Measurements from ENCODE around the gene ARHGAP18.

Gene ARHGAP18

GRCh38 chr6:129659590-129660345, 50.2 kb downstream of the ARHGAP18 start:
- Histone ChIP-seq H3K27ac (no peak overlapping the region), H3K4me3 (ENCODE audit: low read depth in 1 of 2, low read length in 1 of 2) (no peak overlapping the region), H3K9me3 (no peaks in the 10 kb centered on the region), H3K36me3 (no peaks in the 10 kb centered on the region), H3K4me1 (ENCODE audit: control insufficient read depth in 1 of 2, insufficient read depth in 1 of 2, low read depth in 1 of 2, low read length in 1 of 2) (no peaks in the 10 kb centered on the region), H3K27me3 (no peaks in the 10 kb centered on the region)
- TF ChIP-seq CTCF (IDR thresholded peaks at IDR 0.05), result no peak

GRCh38 chr6:129659167-129659566, 50.8 kb downstream of the ARHGAP18 start:
- no peak overlapping the region for H3K27ac ChIP-seq
- no peaks in the 10 kb centered on the region for H3K4me1 ChIP-seq (ENCODE audit: control insufficient read depth in 1 of 2, insufficient read depth in 1 of 2, low read depth in 1 of 2, low read length in 1 of 2)
- H3K9me3 ChIP-seq, result no peaks in the 10 kb centered on the region
- TF ChIP-seq CTCF (IDR thresholded peaks at IDR 0.05), result no peak
- H3K27me3 ChIP-seq, result no peaks in the 10 kb centered on the region
- H3K36me3 ChIP-seq, result no peaks in the 10 kb centered on the region
- no peak overlapping the region for H3K4me3 ChIP-seq (ENCODE audit: low read depth in 1 of 2, low read length in 1 of 2)

DNA sequence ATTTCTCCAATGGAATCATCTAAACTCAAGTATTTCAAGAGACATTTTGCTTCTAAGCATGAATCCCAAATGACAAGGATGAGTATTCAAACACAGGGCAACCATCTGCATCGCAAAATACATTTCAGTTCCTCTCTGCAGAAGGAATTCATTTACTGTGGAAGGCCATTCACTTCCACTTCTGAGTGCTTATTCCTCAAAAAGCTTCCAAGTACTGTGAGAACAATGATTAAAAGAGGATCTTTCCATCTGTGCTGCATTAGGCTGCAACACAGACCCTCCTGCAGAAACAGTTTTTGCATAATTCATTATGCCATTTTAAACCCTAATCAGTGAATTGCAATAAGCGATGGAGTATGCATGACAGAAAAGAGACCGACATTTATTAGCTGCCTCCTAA, 52.5 kb downstream of the ARHGAP18 start:
- H3K27ac ChIP-seq, result no peak overlapping the region
- H3K9me3 ChIP-seq, result no peaks in the 10 kb centered on the region
- no peak overlapping the region for H3K4me3 ChIP-seq (ENCODE audit: low read depth in 1 of 2, low read length in 1 of 2)
- H3K27me3 ChIP-seq, result no peaks in the 10 kb centered on the region
- TF ChIP-seq CTCF (IDR thresholded peaks at IDR 0.05), result no peak
- no peaks in the 10 kb centered on the region for H3K36me3 ChIP-seq
- no peaks in the 10 kb centered on the region for H3K4me1 ChIP-seq (ENCODE audit: control insufficient read depth in 1 of 2, insufficient read depth in 1 of 2, low read depth in 1 of 2, low read length in 1 of 2)

DNA sequence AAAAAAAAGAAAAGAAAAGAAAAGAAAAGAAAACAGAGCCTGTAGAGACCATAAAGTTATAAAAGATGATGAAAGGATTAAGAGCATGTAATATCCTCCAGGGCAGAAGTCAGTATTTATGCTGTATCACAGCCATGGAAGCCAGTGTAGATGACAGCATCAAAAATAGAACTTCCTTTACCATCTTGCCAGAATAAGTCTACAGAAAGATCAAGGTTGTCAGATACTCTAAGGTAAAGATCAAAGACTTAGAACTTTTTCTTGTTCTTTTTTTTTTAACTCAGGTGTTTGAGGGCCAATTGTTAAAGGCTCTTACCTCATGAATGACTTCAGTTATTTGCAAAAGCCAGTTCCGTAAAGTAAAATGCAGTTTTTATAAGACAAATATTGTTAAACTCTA, 54.6 kb downstream of the ARHGAP18 start:
- Histone ChIP-seq H3K4me1 (ENCODE audit: control insufficient read depth in 1 of 2, insufficient read depth in 1 of 2, low read depth in 1 of 2, low read length in 1 of 2) (no peaks in the 10 kb centered on the region), H3K27me3 (no peaks in the 10 kb centered on the region), H3K9me3 (no peaks in the 10 kb centered on the region), H3K27ac (no peak overlapping the region), H3K4me3 (ENCODE audit: low read depth in 1 of 2, low read length in 1 of 2) (no peak overlapping the region), H3K36me3 (no peaks in the 10 kb centered on the region)
- no peak for TF ChIP-seq CTCF (IDR thresholded peaks at IDR 0.05)

GRCh38 chr6:129653746-129654145, 56.2 kb downstream of the ARHGAP18 start:
- no peaks in the 10 kb centered on the region for H3K36me3 ChIP-seq
- TF ChIP-seq CTCF (IDR thresholded peaks at IDR 0.05), result no peak

More at GRCh38 chr6:129653746-129654145, 56.2 kb downstream of the ARHGAP18 start:
- Histone ChIP-seq H3K4me3 (ENCODE audit: low read depth in 1 of 2, low read length in 1 of 2) (no peak overlapping the region), H3K27ac (no peak overlapping the region), H3K4me1 (ENCODE audit: control insufficient read depth in 1 of 2, insufficient read depth in 1 of 2, low read depth in 1 of 2, low read length in 1 of 2) (no peaks in the 10 kb centered on the region), H3K27me3 (no peaks in the 10 kb centered on the region), H3K9me3 (no peaks in the 10 kb centered on the region)
